NCI-H82 treated with DMSO at 0.1 percent for 48 hours (cell line): Measurements from ENCODE around the gene GABRQ.

Source experiments
- DNase-seq: peaks from one replicate; lab custom pipeline; 2025; ENCODE audit not compliant: unreplicated experiment; lab: John Stamatoyannopoulos, UW

Gene GABRQ

GRCh38 chrX:152637649-152638442 is at the start of gene GABRQ:
TSS of gene GABRQ (plus strand) at chrX:152637895. CDS start at chrX:152638203, 308 bp downstream.
- DNase-seq, result peak; percentile 78

- no peak for DNase-seq
These were observed 49.5 kb upstream of the GABRQ start for GRCh38 chrX:152588206-152588605.

GRCh38 chrX:152600853-152601633 is 36.7 kb upstream of the GABRQ start:
- DNase-seq, result no peak

GRCh38 chrX:152601848-152602616 is 35.7 kb upstream of the GABRQ start:
- no peak for DNase-seq

- no peak for DNase-seq
These were observed 22.9 kb upstream of the GABRQ start for GRCh38 chrX:152614791-152615190.

GRCh38 chrX:152619897-152620296 is 17.8 kb upstream of the GABRQ start:
- DNase-seq, result no peak

GRCh38 chrX:152632445-152633097 is 5.1 kb upstream of the GABRQ start:
- DNase-seq, result no peak

GRCh38 chrX:152635941-152636340 is 1.8 kb upstream of the GABRQ start:
- DNase-seq, result peak; percentile 20

- no peak for DNase-seq
These were observed 779 bp downstream of the GABRQ start for GRCh38 chrX:152638443-152638904.

- DNase-seq, result no peak
These were observed 1.7 kb downstream of the GABRQ start for GRCh38 chrX:152639426-152639825.

- peak; percentile 53 for DNase-seq
These were observed 2.5 kb downstream of the GABRQ start for GRCh38 chrX:152640034-152640818.

- DNase-seq, result peak; percentile 95
These were observed 3.7 kb downstream of the GABRQ start for GRCh38 chrX:152641256-152641875.

GRCh38 chrX:152641996-152642395 is 4.3 kb downstream of the GABRQ start:
- no peak for DNase-seq

- no peak for DNase-seq
These were observed 5.4 kb downstream of the GABRQ start for GRCh38 chrX:152642931-152643564.

- DNase-seq, result no peak
These were observed 9.3 kb downstream of the GABRQ start for GRCh38 chrX:152646961-152647360.

GRCh38 chrX:152647978-152648377 is 10.3 kb downstream of the GABRQ start:
- DNase-seq, result no peak

GRCh38 chrX:152652060-152652459 is 14.4 kb downstream of the GABRQ start:
- no peak for DNase-seq

GRCh38 chrX:152652467-152652866 is 14.8 kb downstream of the GABRQ start:
- no peak for DNase-seq

GRCh38 chrX:152656087-152656486 is 18.4 kb downstream of the GABRQ start:
- no peak for DNase-seq
